GM23248 (cell line): ENCODE measurements around the gene OR7C2. TPM values are rescaled to one million over a fixed set of nuclear protein-coding genes. Genes with fewer than 3 reads are reported as not detected.

ENCODE experiments used
- DNase-seq: peaks from one replicate; pipeline ENCODE4 v3.0.0-alpha.2; 2015
- H2AFZ ChIP-seq: fragments of 200-600 bp; sonication (generic); 2 replicates; pipeline ENCODE4 v1.6.1; 2016; ENCODE audit warnings: antibody characterized with exemption
- H3F3A ChIP-seq: fragments of 200-600 bp; sonication (generic); 2 replicates; pipeline ENCODE4 v1.6.1; 2016; ENCODE audit warnings: mild to moderate bottlenecking, antibody characterized with exemption, mixed run types; ENCODE audit not compliant: insufficient read depth
- H3K27ac ChIP-seq: fragments of 200-600 bp; sonication (generic); 2 replicates; pipeline ENCODE4 v1.5.1; 2016; ENCODE audit warnings: mild to moderate bottlenecking
- H3K27me3 ChIP-seq: fragments of 200-600 bp; sonication (generic); replicated peaks from 2 replicates; pipeline ENCODE4 v1.6.1; 2016; ENCODE audit warnings: mild to moderate bottlenecking; ENCODE audit not compliant: insufficient read depth
- H3K36me3 ChIP-seq: fragments of 200-600 bp; sonication (generic); 2 replicates; pipeline ENCODE4 v1.6.1; 2016; ENCODE audit warnings: low read depth, mild to moderate bottlenecking
- H3K4me1 ChIP-seq: fragments of 200-600 bp; sonication (generic); 2 replicates; pipeline ENCODE4 v1.6.1; 2016; ENCODE audit warnings: mild to moderate bottlenecking; ENCODE audit not compliant: insufficient read depth
- H3K4me2 ChIP-seq: fragments of 200-600 bp; sonication (generic); one replicate; pipeline ENCODE4 v1.6.1; 2016; ENCODE audit warnings: mild to moderate bottlenecking; ENCODE audit not compliant: unreplicated experiment
- H3K4me3 ChIP-seq: fragments of 200-600 bp; sonication (generic); 2 replicates; pipeline ENCODE4 v1.5.1; 2016; ENCODE audit warnings: mild to moderate bottlenecking
- H3K79me2 ChIP-seq: fragments of 200-600 bp; sonication (generic); 2 replicates; pipeline ENCODE4 v1.6.1; 2016; ENCODE audit warnings: mild to moderate bottlenecking; ENCODE audit not compliant: insufficient read depth
- H3K9ac ChIP-seq: fragments of 200-600 bp; sonication (generic); 2 replicates; pipeline ENCODE4 v1.6.1; 2016; ENCODE audit warnings: mild to moderate bottlenecking
- H3K9me2 ChIP-seq: fragments of 200-600 bp; sonication (generic); 2 replicates; pipeline ENCODE4 v1.6.1; 2016; ENCODE audit warnings: mixed run types, mild to moderate bottlenecking, moderate library complexity; ENCODE audit not compliant: insufficient read depth
- H3K9me3 ChIP-seq: fragments of 200-600 bp; sonication (generic); one replicate; pipeline ENCODE4 v1.6.1; 2017; ENCODE audit warnings: low read depth
- H4K20me1 ChIP-seq: fragments of 200-600 bp; sonication (generic); 2 replicates; pipeline ENCODE4 v1.6.0; 2016; ENCODE audit not compliant: insufficient read depth
- EZH2 ChIP-seq: fragments of 200-600 bp; sonication (generic); IDR thresholded peaks from 2 replicates; pipeline ENCODE4 v1.6.1; 2018; ENCODE audit warnings: antibody characterized with exemption, mild to moderate bottlenecking; ENCODE audit not compliant: insufficient read depth, poor library complexity, severe bottlenecking
- EZH2phosphoT487 ChIP-seq: fragments of 200-600 bp; sonication (generic); IDR thresholded peaks from 2 replicates; pipeline ENCODE4 v1.6.1; 2018; ENCODE audit warnings: antibody characterized with exemption, moderate library complexity, mild to moderate bottlenecking, low read depth; ENCODE audit not compliant: insufficient read depth
- WGBS, 2 experiments: methylation state at CpG; one replicate each; pipeline ENCODE4 v1.1.6; 2015 to 2017; ENCODE audit warnings: low lambda C conversion rate in 2 of 2, low coverage in 1 of 2; ENCODE audit errors: missing lambda C conversion rate in 2 of 2; 5-methylcytosine and 5-hydroxymethylcytosine counted together
- in situ Hi-C: fragments of 300-500 bp; cut with MboI; formaldehyde crosslinking; loops from 2 replicates; pipeline ENCODE4 v1.15.0; 2020
- polyA plus RNA-seq: library from polyadenylated mRNA; unstranded; fragments of >200 nt; fragmentation: Nextera tagmentation; extraction: Ambion mirVana; gene quantifications from 2 replicates; pipeline ENCODE4 v1.2.1, GENCODE V29; 2016
- total RNA-seq: library from RNA; depleted of rRNA; stranded (reverse); fragments of >200 nt; shearing (Covaris generic); gene quantifications from 2 replicates; pipeline ENCODE4 v1.2.3, GENCODE V29; 2014

The OR7C2 gene
- total and polyA plus RNA-seq, 2 experiments from 2014 or later: not detected

GRCh38 chr19:14949876-14950275 lies 8.6 kb downstream of the OR7C2 start:
- Histone ChIP-seq H3K27me3 (no peaks in the 10 kb centered on the region), H3K4me3 (no peak overlapping the region), H3K36me3 (no peaks in the 10 kb centered on the region), H3F3A (no peaks in the 10 kb centered on the region), H3K79me2 (no peaks in the 10 kb centered on the region), H3K9me2 (no peaks in the 10 kb centered on the region), H4K20me1 (no peaks in the 10 kb centered on the region), H3K9ac (no peak overlapping the region), H3K9me3 (no peaks in the 10 kb centered on the region), H3K27ac (no peak overlapping the region), H2AFZ (no peak overlapping the region), H3K4me2 (no peak overlapping the region), H3K4me1 (no peaks in the 10 kb centered on the region)
- DNase-seq: no peak
- WGBS, 2 experiments: 12 to 14% methylated on average over 6 to 8 of the region's 8 CpGs
- in situ Hi-C loops: no loop called here
- no peak for TF ChIP-seq EZH2phosphoT487
- TF ChIP-seq EZH2: no peak

GRCh38 chr19:14950421-14950820 lies 9.1 kb downstream of the OR7C2 start:
- Histone ChIP-seq H3K9me3 (no peaks in the 10 kb centered on the region), H3K4me3 (no peak overlapping the region), H3K36me3 (no peaks in the 10 kb centered on the region), H2AFZ (no peak overlapping the region), H3K4me2 (no peak overlapping the region), H3F3A (no peaks in the 10 kb centered on the region), H3K27ac (no peak overlapping the region), H3K9me2 (no peaks in the 10 kb centered on the region), H4K20me1 (no peaks in the 10 kb centered on the region), H3K4me1 (no peaks in the 10 kb centered on the region), H3K79me2 (no peaks in the 10 kb centered on the region), H3K9ac (no peak overlapping the region), H3K27me3 (no peaks in the 10 kb centered on the region)
- in situ Hi-C loops: no loop called here
- 21 to 40% methylated on average over 1 of the region's 1 CpG for WGBS, 2 experiments
- TF ChIP-seq EZH2phosphoT487 (no peak), EZH2 (no peak)
- DNase-seq: no peak

GRCh38 chr19:14952767-14953166 lies 11.5 kb downstream of the OR7C2 start:
- DNase-seq: no peak
- Histone ChIP-seq H2AFZ (no peak overlapping the region), H3K4me1 (no peaks in the 10 kb centered on the region), H3K36me3 (no peaks in the 10 kb centered on the region), H3F3A (no peaks in the 10 kb centered on the region), H3K79me2 (no peaks in the 10 kb centered on the region), H4K20me1 (no peaks in the 10 kb centered on the region), H3K9me3 (no peaks in the 10 kb centered on the region), H3K9me2 (no peaks in the 10 kb centered on the region), H3K27ac (no peak overlapping the region), H3K27me3 (no peaks in the 10 kb centered on the region), H3K9ac (no peak overlapping the region), H3K4me2 (no peak overlapping the region), H3K4me3 (no peak overlapping the region)
- 39 to 48% methylated on average over 11 of the region's 11 CpGs for WGBS, 2 experiments
- in situ Hi-C loops: no loop called here
- TF ChIP-seq EZH2 (no peak), EZH2phosphoT487 (no peak)

GRCh38 chr19:14954071-14954655 lies 12.9 kb downstream of the OR7C2 start:
- Histone ChIP-seq H3K9me2 (no peaks in the 10 kb centered on the region), H3K9me3 (no peaks in the 10 kb centered on the region), H3K4me2 (no peak overlapping the region), H3K27ac (no peak overlapping the region), H3K27me3 (no peaks in the 10 kb centered on the region), H3K4me3 (no peak overlapping the region), H3K9ac (no peak overlapping the region), H2AFZ (no peak overlapping the region), H3K4me1 (no peaks in the 10 kb centered on the region), H3K79me2 (no peaks in the 10 kb centered on the region), H3K36me3 (no peaks in the 10 kb centered on the region), H3F3A (no peaks in the 10 kb centered on the region), H4K20me1 (no peaks in the 10 kb centered on the region)
- WGBS, 2 experiments: 30 to 39% methylated on average over 14 to 24 of the region's 24 CpGs
- in situ Hi-C loops: no loop called here
- no peak for DNase-seq
- TF ChIP-seq EZH2 (no peak), EZH2phosphoT487 (no peak)

- Histone ChIP-seq H3K9ac (no peak overlapping the region), H3F3A (no peaks in the 10 kb centered on the region), H3K4me3 (no peak overlapping the region), H3K4me1 (no peaks in the 10 kb centered on the region), H3K4me2 (no peak overlapping the region), H2AFZ (no peak overlapping the region), H3K27me3 (no peaks in the 10 kb centered on the region), H3K9me3 (no peaks in the 10 kb centered on the region), H3K27ac (no peak overlapping the region), H3K9me2 (no peaks in the 10 kb centered on the region), H4K20me1 (no peaks in the 10 kb centered on the region), H3K36me3 (no peaks in the 10 kb centered on the region), H3K79me2 (no peaks in the 10 kb centered on the region)
- 7 to 12% methylated on average over 3 of the region's 3 CpGs for WGBS, 2 experiments
- no peak for DNase-seq
- TF ChIP-seq EZH2phosphoT487 (no peak), EZH2 (no peak)
- in situ Hi-C loops: no loop called here
These were observed 16.2 kb downstream of the OR7C2 start for GRCh38 chr19:14957464-14957863.
